22Rv1 (cell line): ENCODE data around the gene GMCL2.
A peak's percentile ranks its signal among the peaks of the same experiment; 100 is the strongest.

ENCODE experiments used
- H3K27ac ChIP-seq: fragments of 450-650 bp; 2 replicates; pipeline ENCODE4 v1.5.1; 2017
- CTCF ChIP-seq: fragments of 450-650 bp; IDR thresholded peaks from 2 replicates; pipeline ENCODE4 v1.5.1; 2017; ENCODE audit warnings: mild to moderate bottlenecking
- ZFX ChIP-seq: fragments of 450-650 bp; IDR thresholded peaks from 2 replicates; pipeline ENCODE4 v1.6.1; 2017; ENCODE audit warnings: antibody characterized with exemption, borderline replicate concordance

Gene GMCL2

GRCh38 chr5:178213003-178213461 is 25.9 kb upstream of the GMCL2 start:
- peak overlapping the region; percentile 53 for H3K27ac ChIP-seq
- no peak for TF ChIP-seq CTCF
- no peak for TF ChIP-seq ZFX

GRCh38 chr5:178212241-178213002 is 25.3 kb upstream of the GMCL2 start:
- H3K27ac ChIP-seq, result peak overlapping the region; percentile 53
- TF ChIP-seq ZFX (no peak), CTCF (no peak)

- H3K27ac ChIP-seq, result peak overlapping the region; percentile 53
- no peak for TF ChIP-seq CTCF
- no peak for TF ChIP-seq ZFX
Observed at GRCh38 chr5:178211095-178212048, 24.2 kb upstream of the GMCL2 start.

GRCh38 chr5:178210686-178211085 is 23.5 kb upstream of the GMCL2 start:
- no peak for TF ChIP-seq CTCF
- no peak for TF ChIP-seq ZFX
- peak overlapping the region; percentile 53 for H3K27ac ChIP-seq

- H3K27ac ChIP-seq, result peak overlapping the region; percentile 53
- TF ChIP-seq ZFX (no peak), CTCF (no peak)
Observed at GRCh38 chr5:178210073-178210535, 22.9 kb upstream of the GMCL2 start.

GRCh38 chr5:178209334-178210072 is 22.3 kb upstream of the GMCL2 start:
- H3K27ac ChIP-seq, result peak overlapping the region; percentile 97
- TF ChIP-seq ZFX (no peak), CTCF (no peak)
